Measurements from ENCODE around the gene HEXD. TPM values are rescaled to one million over a fixed set of nuclear protein-coding genes. Genes with fewer than 3 reads are reported as not detected.
A peak's percentile ranks its signal among the peaks of the same experiment; 100 is the strongest.

The HEXD gene
- total and polyA plus RNA-seq, 4 donors = 5.6 to 19.9 (median 12.2) TPM

DNA sequence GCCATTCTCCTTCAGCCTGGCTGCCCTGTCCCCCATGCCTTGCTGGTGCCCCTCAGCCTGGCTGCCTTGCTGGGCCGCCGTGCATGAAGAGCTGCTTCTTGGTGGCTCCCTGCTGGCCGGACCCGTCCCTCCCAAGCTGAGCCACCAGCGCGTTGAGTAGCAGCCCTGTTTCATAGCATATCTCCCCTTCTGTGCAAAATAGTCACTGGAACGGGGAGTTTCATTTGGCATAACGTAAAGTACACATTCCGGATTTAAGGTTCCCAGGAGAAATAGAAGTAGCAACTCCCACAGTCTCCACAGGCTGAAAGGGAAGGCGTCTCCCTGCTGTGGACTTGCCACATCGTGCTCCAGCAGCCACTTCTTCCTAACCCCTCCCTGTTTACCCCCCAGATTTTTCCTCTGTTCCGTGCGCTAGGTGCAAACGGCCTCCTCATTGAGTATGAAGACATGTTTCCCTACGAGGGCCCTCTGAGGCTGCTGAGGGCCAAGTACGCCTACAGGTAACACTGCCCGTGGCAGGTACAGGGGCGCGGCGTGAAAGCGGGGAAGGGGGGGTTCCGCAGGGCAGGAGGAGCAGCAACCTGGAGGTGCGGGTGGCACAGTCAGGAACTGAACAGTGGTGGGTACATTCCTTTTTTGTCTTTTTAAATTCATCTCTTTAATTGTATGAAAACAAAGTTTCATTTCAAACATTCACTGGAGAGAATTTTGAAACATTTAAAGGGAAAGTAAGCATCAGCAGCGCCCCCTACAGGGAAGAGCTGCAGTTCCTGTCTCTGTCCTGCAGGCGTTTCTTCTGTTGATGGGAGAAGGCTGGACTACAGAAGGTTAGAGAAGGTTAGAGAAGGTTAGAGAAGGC is 6.1 kb downstream of the HEXD start:
- H3K4me1 ChIP-seq (ENCODE audit: control insufficient read depth in 4 of 4, insufficient read depth in 4 of 4, low read length in 3 of 4) = peaks cover 0 to 5% (median 4%) of the 10 kb centered on the region in 4 donors
- H3K9me3 ChIP-seq (ENCODE audit: control insufficient read depth in 4 of 4, low read length in 3 of 4) = no peaks in the 10 kb centered on the region
- no peaks in the 10 kb centered on the region for H3K27me3 ChIP-seq (ENCODE audit: control insufficient read depth in 4 of 4, insufficient read depth in 4 of 4, low read length in 3 of 4)
- no peak overlapping the region for H3K9ac ChIP-seq (ENCODE audit: low read depth in 1 of 2, low read length in 2 of 2)
- no peak overlapping the region for H3K27ac ChIP-seq (ENCODE audit: low read depth in 1 of 2, low read length in 2 of 2)
- H3K4me3 ChIP-seq (ENCODE audit: low read depth in 1 of 3, low read length in 3 of 3) = no peak overlapping the region
- peaks cover 0 to 2% (median 0%) of the 10 kb centered on the region in 4 donors for H3K36me3 ChIP-seq (ENCODE audit: control insufficient read depth in 4 of 4, insufficient read depth in 3 of 4, low read depth in 1 of 4, low read length in 3 of 4)
- WGBS = 91% methylated on average over 25 of the region's 25 CpGs
- peak; percentile 51 for DNase-seq (ENCODE audit: low spot score)
- peak; percentile 43 to 59 for TF ChIP-seq RAD21 (IDR thresholded peaks at IDR 0.05)
- TF ChIP-seq YY1 (IDR thresholded peaks at IDR 0.05) = no peak
- TF ChIP-seq EGR1 (IDR thresholded peaks at IDR 0.05; ENCODE audit: low read depth in 2 of 2) = no peak
- no peak for TF ChIP-seq GABPA (IDR thresholded peaks at IDR 0.05 in 1 of 2, conservative IDR thresholded peaks at IDR 0.05 in 1 of 2)
- TF ChIP-seq, protein P1, sequence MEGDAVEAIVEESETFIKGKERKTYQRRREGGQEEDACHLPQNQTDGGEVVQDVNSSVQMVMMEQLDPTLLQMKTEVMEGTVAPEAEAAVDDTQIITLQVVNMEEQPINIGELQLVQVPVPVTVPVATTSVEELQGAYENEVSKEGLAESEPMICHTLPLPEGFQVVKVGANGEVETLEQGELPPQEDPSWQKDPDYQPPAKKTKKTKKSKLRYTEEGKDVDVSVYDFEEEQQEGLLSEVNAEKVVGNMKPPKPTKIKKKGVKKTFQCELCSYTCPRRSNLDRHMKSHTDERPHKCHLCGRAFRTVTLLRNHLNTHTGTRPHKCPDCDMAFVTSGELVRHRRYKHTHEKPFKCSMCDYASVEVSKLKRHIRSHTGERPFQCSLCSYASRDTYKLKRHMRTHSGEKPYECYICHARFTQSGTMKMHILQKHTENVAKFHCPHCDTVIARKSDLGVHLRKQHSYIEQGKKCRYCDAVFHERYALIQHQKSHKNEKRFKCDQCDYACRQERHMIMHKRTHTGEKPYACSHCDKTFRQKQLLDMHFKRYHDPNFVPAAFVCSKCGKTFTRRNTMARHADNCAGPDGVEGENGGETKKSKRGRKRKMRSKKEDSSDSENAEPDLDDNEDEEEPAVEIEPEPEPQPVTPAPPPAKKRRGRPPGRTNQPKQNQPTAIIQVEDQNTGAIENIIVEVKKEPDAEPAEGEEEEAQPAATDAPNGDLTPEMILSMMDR (IDR thresholded peaks at IDR 0.05; ENCODE audit: low read depth, low read length, missing input control) = peak; percentile 56
- TF ChIP-seq FOXA2 (IDR thresholded peaks at IDR 0.05) = no peak

DNA sequence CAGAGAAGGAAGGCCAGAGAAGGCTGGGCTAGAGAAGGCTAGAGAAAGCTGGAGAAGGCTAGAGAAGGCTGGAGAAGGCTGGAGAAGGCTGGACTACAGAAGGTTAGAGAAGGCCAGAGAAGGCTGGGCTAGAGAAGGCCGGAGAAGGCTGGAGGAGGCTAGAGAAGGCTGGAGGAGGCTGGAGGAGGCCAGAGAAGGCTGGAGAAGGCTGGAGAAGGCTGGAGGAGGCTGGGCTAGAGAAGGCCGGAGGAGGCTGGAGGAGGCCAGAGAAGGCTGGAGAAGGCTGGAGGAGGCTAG is 6.7 kb downstream of the HEXD start:
- Histone ChIP-seq H3K4me3 (ENCODE audit: low read depth in 1 of 3, low read length in 3 of 3) (no peak overlapping the region), H3K36me3 (ENCODE audit: control insufficient read depth in 4 of 4, insufficient read depth in 3 of 4, low read depth in 1 of 4, low read length in 3 of 4) (peaks cover 0 to 4% (median 0%) of the 10 kb centered on the region in 4 donors), H3K27me3 (ENCODE audit: control insufficient read depth in 4 of 4, insufficient read depth in 4 of 4, low read length in 3 of 4) (no peaks in the 10 kb centered on the region), H3K9ac (ENCODE audit: low read depth in 1 of 2, low read length in 2 of 2) (no peak overlapping the region), H3K4me1 (ENCODE audit: control insufficient read depth in 4 of 4, insufficient read depth in 4 of 4, low read length in 3 of 4) (peaks cover 0 to 2% (median 0%) of the 10 kb centered on the region in 4 donors), H3K9me3 (ENCODE audit: control insufficient read depth in 4 of 4, low read length in 3 of 4) (no peaks in the 10 kb centered on the region), H3K27ac (ENCODE audit: low read depth in 1 of 2, low read length in 2 of 2) (no peak overlapping the region)
- no peak for DNase-seq (ENCODE audit: low spot score)
- TF ChIP-seq RAD21 (IDR thresholded peaks at IDR 0.05) (no peak), SP1 (IDR thresholded peaks at IDR 0.05) (no peak), FOXA1 (IDR thresholded peaks at IDR 0.05) (no peak)
- TF ChIP-seq, protein P1 (IDR thresholded peaks at IDR 0.05; ENCODE audit: low read depth, low read length, missing input control) = no peak
- WGBS = 96% methylated on average over 2 of the region's 2 CpGs

DNA sequence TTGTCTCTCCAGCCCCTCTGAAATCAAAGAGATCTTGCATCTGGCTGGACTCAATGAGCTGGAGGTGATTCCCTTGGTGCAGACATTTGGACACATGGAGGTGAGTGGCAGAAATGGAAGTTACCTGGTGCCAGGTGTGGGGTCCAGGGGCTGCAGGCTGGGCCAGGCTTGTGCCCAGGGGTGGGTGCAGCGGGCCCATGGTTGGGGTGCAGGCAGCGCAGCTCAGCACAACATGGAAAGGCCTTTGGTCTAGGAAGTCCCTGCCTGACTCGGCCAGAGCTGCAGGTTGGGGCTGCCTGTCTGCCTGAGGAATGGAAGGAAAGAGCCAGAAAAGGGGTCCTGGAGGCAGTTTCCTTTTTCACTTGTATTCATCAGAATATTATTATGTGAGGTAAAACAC is 10.4 kb downstream of the HEXD start:
- TF ChIP-seq, protein P2, sequence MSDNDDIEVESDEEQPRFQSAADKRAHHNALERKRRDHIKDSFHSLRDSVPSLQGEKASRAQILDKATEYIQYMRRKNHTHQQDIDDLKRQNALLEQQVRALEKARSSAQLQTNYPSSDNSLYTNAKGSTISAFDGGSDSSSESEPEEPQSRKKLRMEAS (IDR thresholded peaks at IDR 0.05) = no peak
- TF ChIP-seq FOXA1 (IDR thresholded peaks at IDR 0.05) (no peak), JUND (IDR thresholded peaks at IDR 0.05) (no peak), HNF4G (IDR thresholded peaks at IDR 0.05) (no peak), NR2F2 (IDR thresholded peaks at IDR 0.05) (no peak), GABPA (IDR thresholded peaks at IDR 0.05 in 1 of 2, conservative IDR thresholded peaks at IDR 0.05 in 1 of 2) (no peak), EGR1 (IDR thresholded peaks at IDR 0.05; ENCODE audit: low read depth in 2 of 2) (no peak), FOXA2 (IDR thresholded peaks at IDR 0.05) (no peak), TAF1 (conservative IDR thresholded peaks at IDR 0.05) (no peak)
- TF ChIP-seq, protein P3, sequence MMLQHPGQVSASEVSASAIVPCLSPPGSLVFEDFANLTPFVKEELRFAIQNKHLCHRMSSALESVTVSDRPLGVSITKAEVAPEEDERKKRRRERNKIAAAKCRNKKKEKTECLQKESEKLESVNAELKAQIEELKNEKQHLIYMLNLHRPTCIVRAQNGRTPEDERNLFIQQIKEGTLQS (IDR thresholded peaks at IDR 0.05) = no peak
- TF ChIP-seq, protein P4, sequence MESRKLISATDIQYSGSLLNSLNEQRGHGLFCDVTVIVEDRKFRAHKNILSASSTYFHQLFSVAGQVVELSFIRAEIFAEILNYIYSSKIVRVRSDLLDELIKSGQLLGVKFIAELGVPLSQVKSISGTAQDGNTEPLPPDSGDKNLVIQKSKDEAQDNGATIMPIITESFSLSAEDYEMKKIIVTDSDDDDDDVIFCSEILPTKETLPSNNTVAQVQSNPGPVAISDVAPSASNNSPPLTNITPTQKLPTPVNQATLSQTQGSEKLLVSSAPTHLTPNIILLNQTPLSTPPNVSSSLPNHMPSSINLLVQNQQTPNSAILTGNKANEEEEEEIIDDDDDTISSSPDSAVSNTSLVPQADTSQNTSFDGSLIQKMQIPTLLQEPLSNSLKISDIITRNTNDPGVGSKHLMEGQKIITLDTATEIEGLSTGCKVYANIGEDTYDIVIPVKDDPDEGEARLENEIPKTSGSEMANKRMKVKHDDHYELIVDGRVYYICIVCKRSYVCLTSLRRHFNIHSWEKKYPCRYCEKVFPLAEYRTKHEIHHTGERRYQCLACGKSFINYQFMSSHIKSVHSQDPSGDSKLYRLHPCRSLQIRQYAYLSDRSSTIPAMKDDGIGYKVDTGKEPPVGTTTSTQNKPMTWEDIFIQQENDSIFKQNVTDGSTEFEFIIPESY (IDR thresholded peaks at IDR 0.05) = no peak
- TF ChIP-seq, protein P1 (IDR thresholded peaks at IDR 0.05; ENCODE audit: low read depth, low read length, missing input control) = no peak
- H3K27me3 ChIP-seq (ENCODE audit: control insufficient read depth in 4 of 4, insufficient read depth in 4 of 4, low read length in 3 of 4) = no peaks in the 10 kb centered on the region
- WGBS = 97% methylated on average over 3 of the region's 3 CpGs
- DNase-seq (ENCODE audit: low spot score) = no peak
- no peak overlapping the region for H3K27ac ChIP-seq (ENCODE audit: low read depth in 1 of 2, low read length in 2 of 2)
- no peak overlapping the region for H3K9ac ChIP-seq (ENCODE audit: low read depth in 1 of 2, low read length in 2 of 2)
- no peak overlapping the region for H3K4me3 ChIP-seq (ENCODE audit: low read depth in 1 of 3, low read length in 3 of 3)
- H3K4me1 ChIP-seq (ENCODE audit: control insufficient read depth in 4 of 4, insufficient read depth in 4 of 4, low read length in 3 of 4) = no peaks in the 10 kb centered on the region
- peaks cover 0 to 5% (median under 1%) of the 10 kb centered on the region in 4 donors for H3K36me3 ChIP-seq (ENCODE audit: control insufficient read depth in 4 of 4, insufficient read depth in 3 of 4, low read depth in 1 of 4, low read length in 3 of 4)
- H3K9me3 ChIP-seq (ENCODE audit: control insufficient read depth in 4 of 4, low read length in 3 of 4) = no peaks in the 10 kb centered on the region

All from liver (tissue), 9 donors.